ENCODE data around the gene TSGA10IP. TPM values are rescaled to one million over a fixed set of nuclear protein-coding genes. Genes with fewer than 3 reads are reported as not detected.

The TSGA10IP gene
- not detected in 2 replicates for total RNA-seq (2014; rRNA removed; shearing (Covaris generic))

DNA sequence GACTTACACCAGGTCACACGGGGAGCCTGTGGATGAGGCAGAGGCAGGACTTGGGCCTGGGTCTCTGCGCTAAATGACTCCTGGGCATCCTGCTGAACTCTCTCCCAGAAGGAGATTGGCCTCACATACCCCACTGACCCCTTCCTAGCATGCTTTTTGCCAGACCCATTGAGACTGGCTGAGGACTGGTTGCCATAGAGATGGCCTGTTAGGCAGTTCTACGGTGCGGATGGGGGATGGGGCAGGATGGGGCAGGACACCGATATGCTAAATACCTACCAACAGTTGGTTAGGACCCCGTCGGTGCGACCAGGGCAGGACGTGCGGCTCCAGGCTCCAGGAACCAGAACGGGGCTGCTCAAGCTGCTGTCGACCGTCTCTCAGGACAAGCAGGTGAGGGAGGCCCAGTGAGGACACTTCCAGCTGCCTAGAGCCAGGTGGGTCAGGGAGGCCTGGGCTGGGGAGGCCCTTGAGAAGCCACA lies at the start of gene TSGA10IP:
TSS of gene TSGA10IP (plus strand) at position 51 of the 482 bp plus-strand sequence. CDS start at position 247, 196 bp downstream.
- Histone ChIP-seq H3K27ac (no peak within 1 kb of the TSS), H3K4me3 (no peak within 1 kb of the TSS), H3K36me3 (no peaks in the 10 kb centered on the region), H3K27me3 (replicated peaks) (no peaks in the 10 kb centered on the region), H3K9me3 (replicated peaks) (no peaks in the 10 kb centered on the region), H3K4me1 (replicated peaks) (peaks cover 8% of the 10 kb centered on the region)
- DNase-seq (ENCODE audit: low read depth in 1 of 2, low spot score in 2 of 2): peak in 1 of 2 experiments; percentile 67

DNA sequence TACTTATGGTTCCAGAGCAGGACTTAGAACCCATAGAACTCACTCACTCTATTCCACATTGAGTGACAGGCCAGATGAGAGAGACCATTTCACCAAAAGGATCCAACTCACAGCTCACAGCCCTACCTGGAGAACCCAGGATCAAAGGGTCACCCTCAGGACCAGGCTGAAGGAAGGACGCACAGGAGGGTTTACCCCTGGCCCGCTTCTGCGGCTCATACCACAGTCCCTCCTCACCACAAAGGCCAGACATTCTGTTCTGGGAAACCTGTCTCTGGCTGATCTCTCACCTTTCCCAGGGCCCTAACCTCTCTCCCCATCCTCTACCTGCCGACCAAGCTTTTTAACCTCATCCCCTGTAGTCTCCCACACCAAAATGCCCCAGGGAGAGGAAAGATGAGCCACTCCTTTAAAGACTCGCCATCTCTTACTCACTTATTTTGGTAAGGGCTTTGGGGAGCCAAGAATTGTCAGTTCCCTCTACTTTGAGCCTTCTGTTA lies 49.7 kb upstream of the TSGA10IP start:
- no peak overlapping the region for H3K27ac ChIP-seq
- 0 out of 2 replicates have a peak, but pooled peaks cover 2% of the 10 kb centered on the region for H3K9me3 ChIP-seq (replicated peaks)
- peaks cover 66% of the 10 kb centered on the region for H3K4me1 ChIP-seq (replicated peaks)
- peaks cover 94% of the 10 kb centered on the region for H3K36me3 ChIP-seq
- no peak overlapping the region for H3K4me3 ChIP-seq
- no peaks in the 10 kb centered on the region for H3K27me3 ChIP-seq (replicated peaks)
- no peak for DNase-seq (ENCODE audit: low read depth in 1 of 2, low spot score in 2 of 2)

DNA sequence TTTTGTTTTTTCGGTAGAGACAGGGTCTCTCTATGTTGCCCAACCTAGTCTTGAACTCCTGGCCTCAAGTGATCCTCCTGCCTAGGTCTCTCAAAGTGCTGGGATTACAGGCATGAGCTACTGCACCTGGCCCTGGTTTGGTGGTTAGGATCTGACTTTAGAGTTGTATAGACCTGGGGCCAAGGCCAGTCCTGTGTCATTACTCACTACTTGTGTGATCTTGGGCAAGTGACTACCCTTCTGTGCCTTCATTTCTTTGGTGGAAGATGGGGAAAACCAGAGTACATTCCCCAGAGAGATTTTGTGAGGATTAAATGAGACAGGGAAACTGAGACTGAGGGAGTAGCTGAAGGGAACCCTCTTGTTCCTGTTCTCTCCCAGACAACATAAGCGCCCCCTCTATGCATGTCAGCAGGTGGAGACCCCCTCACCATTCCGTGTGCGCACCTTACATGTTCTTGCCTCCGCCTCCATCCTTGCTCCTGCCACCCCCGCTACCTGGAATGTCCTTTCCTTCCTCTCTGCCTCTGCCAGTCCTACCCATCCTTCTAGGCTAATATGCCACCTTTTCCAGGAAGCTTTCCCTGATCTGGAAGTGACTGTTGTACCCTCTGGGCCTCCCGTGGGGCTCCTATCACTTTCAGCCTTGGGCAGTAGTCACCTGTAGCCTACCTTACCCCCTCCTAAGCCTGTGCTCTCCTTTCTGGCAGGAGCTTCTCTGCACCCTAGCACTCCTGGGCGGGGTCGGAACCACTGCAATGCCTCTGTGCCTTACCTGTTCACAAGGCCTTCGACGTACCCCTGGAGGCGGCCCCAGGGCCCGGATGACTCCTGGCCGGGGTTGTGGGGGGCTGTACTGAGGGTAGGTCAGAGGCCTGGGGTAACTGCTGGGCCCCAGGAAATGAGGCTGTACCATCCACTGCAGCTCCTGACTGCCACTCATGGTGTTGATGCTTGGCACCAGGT lies 49.0 kb upstream of the TSGA10IP start:
- H3K36me3 ChIP-seq: peaks cover 86% of the 10 kb centered on the region
- H3K27me3 ChIP-seq (replicated peaks): no peaks in the 10 kb centered on the region
- H3K9me3 ChIP-seq (replicated peaks): no peaks in the 10 kb centered on the region
- H3K4me1 ChIP-seq (replicated peaks): peaks cover 66% of the 10 kb centered on the region
- DNase-seq (ENCODE audit: low read depth in 1 of 2, low spot score in 2 of 2): peak in 1 of 2 experiments; percentile 59
- H3K27ac ChIP-seq: no peak overlapping the region
- H3K4me3 ChIP-seq: no peak overlapping the region

DNA sequence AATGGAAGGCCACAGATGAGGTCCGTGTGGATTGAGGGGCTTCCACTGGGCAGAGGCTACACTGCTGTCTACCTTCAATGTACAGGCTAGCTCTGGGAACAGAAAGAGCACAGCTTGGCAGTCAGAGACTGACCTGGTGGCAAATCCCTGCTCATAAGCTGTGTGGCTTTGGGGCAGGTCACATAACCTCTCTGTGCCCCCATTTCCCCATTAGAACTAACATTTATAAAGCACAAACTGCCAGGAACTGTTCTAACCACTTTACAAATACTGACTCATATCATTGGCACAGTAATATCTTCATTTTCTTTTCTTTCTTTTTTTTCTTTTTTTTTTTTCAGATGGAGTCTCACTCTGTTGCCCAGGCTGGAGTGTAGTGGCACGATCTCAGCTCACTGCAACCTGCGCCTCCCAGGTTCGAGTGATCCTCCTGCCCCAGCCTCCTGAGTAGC lies 48.2 kb upstream of the TSGA10IP start:
- Histone ChIP-seq H3K9me3 (replicated peaks) (no peaks in the 10 kb centered on the region), H3K27me3 (replicated peaks) (no peaks in the 10 kb centered on the region), H3K4me1 (replicated peaks) (peaks cover 66% of the 10 kb centered on the region), H3K36me3 (peaks cover 79% of the 10 kb centered on the region), H3K27ac (no peak overlapping the region), H3K4me3 (peak overlapping the region; percentile 6; the same call in 1 of the 2 replicates)
- no peak for DNase-seq (ENCODE audit: low read depth in 1 of 2, low spot score in 2 of 2)

DNA sequence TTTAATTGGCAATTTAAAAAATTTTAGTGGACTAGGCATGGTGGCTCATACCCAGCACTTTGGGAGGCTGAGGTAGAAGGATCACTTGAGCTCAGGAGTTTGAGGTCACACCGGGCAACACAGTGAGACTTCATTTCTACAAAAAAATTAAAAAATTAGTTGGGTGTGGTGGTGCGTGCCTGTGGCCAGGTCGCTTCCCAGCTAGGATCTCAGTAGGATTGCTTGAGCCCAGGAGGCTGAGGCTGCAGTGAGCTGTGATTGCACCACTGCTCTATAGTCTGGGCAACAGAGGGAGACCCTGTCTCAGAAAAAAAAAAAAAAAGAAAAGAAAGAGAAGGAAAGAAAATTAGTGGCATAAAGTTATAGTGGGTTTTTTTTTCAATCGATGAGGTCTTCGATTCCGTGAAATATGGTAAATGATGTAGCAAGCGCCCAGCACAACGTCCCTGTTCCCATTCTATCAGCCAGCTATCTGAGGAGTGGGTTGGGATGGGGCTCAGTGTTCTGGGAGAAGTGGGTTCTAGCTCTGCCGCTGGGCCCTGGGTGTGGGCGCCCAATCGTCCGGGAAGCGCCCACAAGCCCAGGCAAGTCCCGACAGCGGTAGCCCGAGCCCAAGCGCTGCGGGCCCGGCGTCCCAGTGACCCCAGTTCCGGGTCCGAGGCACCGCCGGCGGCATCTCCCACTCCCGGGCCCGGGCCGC lies 46.5 kb upstream of the TSGA10IP start:
- H3K4me1 ChIP-seq (replicated peaks): peaks cover 72% of the 10 kb centered on the region
- peak overlapping the region; percentile 91 for H3K4me3 ChIP-seq
- peaks cover 63% of the 10 kb centered on the region for H3K36me3 ChIP-seq
- no peak for DNase-seq (ENCODE audit: low read depth in 1 of 2, low spot score in 2 of 2)
- no peaks in the 10 kb centered on the region for H3K27me3 ChIP-seq (replicated peaks)
- H3K9me3 ChIP-seq (replicated peaks): no peaks in the 10 kb centered on the region
- H3K27ac ChIP-seq: peak overlapping the region; percentile 93

DNA sequence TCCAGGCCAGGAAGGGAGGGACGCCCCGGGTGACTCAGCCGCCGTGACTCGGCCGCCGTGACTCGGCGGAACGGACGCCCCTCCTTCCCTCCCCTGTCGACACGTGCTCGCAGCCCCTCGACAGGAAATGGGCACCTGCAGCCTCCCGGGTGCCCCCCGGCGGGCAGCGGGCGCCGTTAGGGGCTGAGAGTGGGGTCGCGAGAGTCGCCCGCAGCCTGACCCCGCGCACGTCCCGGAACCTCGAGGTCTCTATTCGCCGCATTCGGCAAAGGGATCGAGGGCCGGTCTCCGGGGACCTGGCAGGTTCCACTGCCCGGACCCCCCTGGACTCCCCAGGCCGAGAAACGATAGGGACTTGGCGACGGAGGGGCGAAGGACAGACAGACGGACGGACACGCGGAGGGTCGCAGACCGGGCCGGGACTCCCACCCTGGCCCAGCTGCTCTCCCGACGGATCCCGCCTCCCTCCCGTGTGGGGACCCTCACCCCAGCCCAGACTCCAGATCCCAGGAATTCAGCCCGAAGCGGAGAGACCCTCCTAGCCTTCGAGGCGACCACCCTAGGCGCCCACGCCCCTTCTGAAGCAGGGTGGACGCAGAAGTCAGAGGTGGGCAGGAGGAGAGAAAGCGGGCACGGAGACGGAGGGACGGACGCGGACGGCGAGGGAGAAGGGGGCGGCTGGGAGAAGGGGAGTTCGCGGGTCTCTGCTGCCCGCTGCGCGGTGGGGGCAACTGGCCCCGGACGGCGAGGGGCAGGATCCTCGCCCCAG lies 45.7 kb upstream of the TSGA10IP start:
- DNase-seq (ENCODE audit: low read depth in 1 of 2, low spot score in 2 of 2): peak; percentile 96
- peak overlapping the region; percentile 91 for H3K4me3 ChIP-seq
- peaks cover 74% of the 10 kb centered on the region for H3K4me1 ChIP-seq (replicated peaks)
- H3K27me3 ChIP-seq (replicated peaks): no peaks in the 10 kb centered on the region
- peaks cover 55% of the 10 kb centered on the region for H3K36me3 ChIP-seq
- H3K9me3 ChIP-seq (replicated peaks): no peaks in the 10 kb centered on the region
- H3K27ac ChIP-seq: peak overlapping the region; percentile 93

DNA sequence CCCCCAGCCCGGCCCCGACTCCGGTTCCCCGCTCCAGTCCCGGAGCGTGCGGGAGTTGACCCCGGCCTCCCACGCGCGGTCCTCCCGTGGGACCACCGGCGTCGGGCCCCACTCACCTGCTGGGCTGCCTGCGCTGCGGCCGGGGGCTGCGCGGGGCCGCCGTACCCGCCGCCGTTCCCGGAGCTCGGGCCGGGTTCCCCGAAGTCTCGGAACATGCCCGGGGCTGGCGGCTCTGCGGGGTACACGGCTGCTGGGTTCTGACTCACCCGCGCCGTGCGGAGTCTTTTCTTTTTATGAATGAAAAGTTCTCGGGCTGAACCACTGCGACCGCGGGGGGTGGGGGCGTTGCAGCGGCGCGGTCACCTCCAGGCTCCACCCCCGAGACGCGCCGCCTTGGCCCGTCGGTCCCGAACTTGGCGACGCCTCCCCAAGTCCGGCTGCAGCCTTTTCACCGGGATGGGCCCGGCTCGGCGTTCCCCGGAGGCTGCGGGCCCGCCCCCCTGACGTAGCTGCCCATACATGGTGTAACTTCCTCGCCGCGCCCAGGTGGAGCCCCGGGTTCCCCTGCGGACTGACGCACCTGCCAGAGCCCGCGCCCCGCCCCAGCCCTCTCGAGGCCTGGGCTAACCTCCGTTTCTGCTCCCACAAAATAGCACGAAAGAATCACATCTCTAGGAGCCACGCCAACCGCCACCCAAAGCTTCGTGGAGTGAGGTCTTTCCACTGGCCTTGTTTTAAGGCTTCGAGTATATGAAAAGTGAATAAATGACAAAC lies 45.0 kb upstream of the TSGA10IP start, which contains the start of gene FOSL1:
TSS of gene FOSL1 (minus strand) at position 264 of the 774 bp plus-strand sequence. CDS start at position 215, 49 bp downstream.
- Histone ChIP-seq H3K36me3 (peaks cover 48% of the 10 kb centered on the region), H3K27ac (peak within 1 kb of the TSS; percentile 93), H3K4me3 (peak within 1 kb of the TSS; percentile 91), H3K9me3 (replicated peaks) (no peaks in the 10 kb centered on the region), H3K27me3 (replicated peaks) (no peaks in the 10 kb centered on the region), H3K4me1 (replicated peaks) (peaks cover 74% of the 10 kb centered on the region)
- peak; percentile 100 for DNase-seq (ENCODE audit: low read depth in 1 of 2, low spot score in 2 of 2)

DNA sequence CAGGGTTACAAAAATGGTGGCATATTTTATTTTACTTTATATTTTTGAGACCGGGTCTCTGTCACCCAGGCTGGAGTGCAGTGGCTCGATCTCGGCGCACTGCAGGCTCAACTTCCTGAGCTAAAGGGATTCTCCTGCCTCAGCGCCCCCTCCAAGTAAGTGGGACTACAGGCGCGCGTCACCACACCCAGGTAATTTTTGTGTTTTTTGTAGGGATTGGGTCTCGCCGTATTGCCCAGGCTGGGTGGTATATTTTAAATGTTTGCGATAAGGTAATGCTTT lies 44.4 kb upstream of the TSGA10IP start:
- H3K4me1 ChIP-seq (replicated peaks): peaks cover 69% of the 10 kb centered on the region
- H3K36me3 ChIP-seq: peaks cover 42% of the 10 kb centered on the region
- H3K4me3 ChIP-seq: peak overlapping the region; percentile 91
- H3K27me3 ChIP-seq (replicated peaks): no peaks in the 10 kb centered on the region
- H3K9me3 ChIP-seq (replicated peaks): no peaks in the 10 kb centered on the region
- peak overlapping the region; percentile 55 for H3K27ac ChIP-seq
- no peak for DNase-seq (ENCODE audit: low read depth in 1 of 2, low spot score in 2 of 2)

DNA sequence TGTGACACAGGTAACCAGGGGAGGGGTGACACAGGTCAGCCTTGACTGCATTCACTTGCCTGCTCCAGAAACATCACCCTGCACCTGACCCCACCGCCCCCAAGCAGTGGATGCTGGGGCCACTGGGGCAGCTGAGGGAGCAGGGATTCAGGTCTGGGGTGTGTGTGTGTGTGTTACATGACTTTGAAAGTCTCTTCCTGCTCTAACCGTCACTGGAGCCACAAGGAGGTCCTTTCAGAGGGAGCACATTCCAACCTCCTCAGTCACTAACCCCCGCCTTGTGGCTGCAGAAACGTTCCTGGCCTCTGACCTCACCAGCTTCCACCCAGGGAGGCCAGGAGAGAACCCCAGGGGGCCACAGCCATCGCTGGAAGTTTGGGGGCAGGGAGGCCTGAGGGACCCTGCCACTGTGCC lies 42.2 kb upstream of the TSGA10IP start:
- Histone ChIP-seq H3K9me3 (replicated peaks) (no peaks in the 10 kb centered on the region), H3K27me3 (replicated peaks) (no peaks in the 10 kb centered on the region), H3K4me1 (replicated peaks) (peaks cover 58% of the 10 kb centered on the region), H3K36me3 (peaks cover 21% of the 10 kb centered on the region), H3K27ac (peak overlapping the region; percentile 90), H3K4me3 (peak overlapping the region; percentile 3; the same call in 1 of the 2 replicates)
- DNase-seq (ENCODE audit: low read depth in 1 of 2, low spot score in 2 of 2): peak; percentile 99 to 100

DNA sequence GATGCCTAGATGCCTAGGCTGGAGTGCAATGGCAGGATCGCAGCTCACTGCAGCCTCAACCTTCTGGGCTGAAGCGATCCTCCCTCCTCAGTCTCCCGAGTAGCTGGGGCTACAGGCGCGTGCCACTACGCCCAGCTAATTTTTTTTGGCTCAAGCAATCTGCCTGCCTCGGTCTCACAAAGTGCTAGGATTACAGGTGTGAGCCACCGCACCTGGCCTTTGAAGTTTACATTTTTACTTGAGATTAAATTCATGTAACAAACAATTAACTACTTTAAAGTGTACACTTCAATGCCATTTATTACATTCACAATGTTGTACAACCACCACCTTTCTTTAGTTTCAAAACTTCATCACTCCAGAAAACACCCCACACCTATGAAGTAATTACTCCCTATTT lies 41.6 kb upstream of the TSGA10IP start:
- H3K4me3 ChIP-seq: no peak overlapping the region; the same call in 1 of the 2 replicates
- H3K27ac ChIP-seq: peak overlapping the region; percentile 90
- H3K36me3 ChIP-seq: peaks cover 15% of the 10 kb centered on the region
- no peak for DNase-seq (ENCODE audit: low read depth in 1 of 2, low spot score in 2 of 2)
- H3K9me3 ChIP-seq (replicated peaks): no peaks in the 10 kb centered on the region
- no peaks in the 10 kb centered on the region for H3K27me3 ChIP-seq (replicated peaks)
- H3K4me1 ChIP-seq (replicated peaks): peaks cover 53% of the 10 kb centered on the region

DNA sequence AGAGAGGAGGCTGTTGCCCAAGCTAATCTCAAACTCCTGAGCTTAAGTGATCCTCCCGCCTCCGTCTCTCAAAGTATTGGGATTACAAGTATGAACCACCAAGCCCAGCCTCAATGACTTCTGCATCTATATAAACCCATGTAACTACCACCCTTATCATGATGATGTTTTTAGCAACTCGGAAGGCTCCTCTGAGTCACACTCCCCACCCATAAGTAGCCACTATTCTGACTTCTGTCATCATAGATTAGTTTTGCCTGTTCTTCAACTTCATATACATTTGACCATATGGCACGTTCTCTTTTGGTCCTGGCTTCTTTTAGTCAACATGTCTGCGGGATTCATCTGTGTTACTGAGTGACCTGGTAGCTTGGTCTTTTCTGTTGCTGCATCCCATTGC lies 38.7 kb upstream of the TSGA10IP start:
- no peaks in the 10 kb centered on the region for H3K9me3 ChIP-seq (replicated peaks)
- no peak overlapping the region for H3K4me3 ChIP-seq
- H3K4me1 ChIP-seq (replicated peaks): peaks cover 69% of the 10 kb centered on the region
- no peak for DNase-seq (ENCODE audit: low read depth in 1 of 2, low spot score in 2 of 2)
- H3K27ac ChIP-seq: no peak overlapping the region
- H3K36me3 ChIP-seq: no peaks in the 10 kb centered on the region
- no peaks in the 10 kb centered on the region for H3K27me3 ChIP-seq (replicated peaks)

DNA sequence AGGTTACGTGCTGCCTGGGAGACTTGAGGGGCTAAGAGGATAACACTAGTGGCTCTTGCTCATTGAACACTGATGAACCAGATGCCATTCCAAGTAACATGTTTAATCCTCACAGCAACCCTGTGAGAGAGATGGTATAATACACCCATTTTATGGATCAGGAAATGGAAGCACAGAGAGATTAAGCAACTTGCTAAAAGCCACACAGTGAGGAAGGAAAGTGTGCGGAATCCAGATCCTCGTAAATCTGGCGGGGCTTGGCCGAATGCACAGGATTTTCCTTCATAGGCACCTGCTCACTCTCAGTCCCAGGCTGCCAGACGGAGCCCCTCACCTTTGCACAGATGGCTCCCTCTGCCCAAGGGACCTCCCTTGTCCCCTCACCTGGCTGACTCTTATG lies 37.4 kb upstream of the TSGA10IP start:
- no peaks in the 10 kb centered on the region for H3K27me3 ChIP-seq (replicated peaks)
- no peak overlapping the region for H3K4me3 ChIP-seq
- no peak for DNase-seq (ENCODE audit: low read depth in 1 of 2, low spot score in 2 of 2)
- H3K9me3 ChIP-seq (replicated peaks): no peaks in the 10 kb centered on the region
- H3K36me3 ChIP-seq: no peaks in the 10 kb centered on the region
- peaks cover 69% of the 10 kb centered on the region for H3K4me1 ChIP-seq (replicated peaks)
- no peak overlapping the region for H3K27ac ChIP-seq
